Fibroblast of pulmonary artery (primary cell): ENCODE results near the gene CENPN.
A peak's percentile ranks its signal among the peaks of the same experiment; 100 is the strongest.

Experiments
- DNase-seq: peaks from one replicate; pipeline ENCODE4 v3.0.0-alpha.2; 2010; ENCODE audit warnings: low read depth
- H3K4me3 ChIP-seq: replicated peaks from 2 replicates; pipeline ENCODE4 v1.5.1; 2011; ENCODE audit warnings: low read depth, mild to moderate bottlenecking, control low read depth, low read length, moderate library complexity
- TF ChIP-seq, protein P1 (sequence below): IDR thresholded peaks from 2 replicates; pipeline ENCODE4 v1.5.1; 2011; ENCODE audit warnings: mild to moderate bottlenecking, control low read depth, low read length, inconsistent platforms; ENCODE audit errors: missing control alignments

Gene CENPN

GRCh38 chr16:80969114-80969484 is 37.9 kb upstream of the CENPN start:
- DNase-seq, result no peak
- H3K4me3 ChIP-seq, result no peak overlapping the region
- TF ChIP-seq, protein P1, sequence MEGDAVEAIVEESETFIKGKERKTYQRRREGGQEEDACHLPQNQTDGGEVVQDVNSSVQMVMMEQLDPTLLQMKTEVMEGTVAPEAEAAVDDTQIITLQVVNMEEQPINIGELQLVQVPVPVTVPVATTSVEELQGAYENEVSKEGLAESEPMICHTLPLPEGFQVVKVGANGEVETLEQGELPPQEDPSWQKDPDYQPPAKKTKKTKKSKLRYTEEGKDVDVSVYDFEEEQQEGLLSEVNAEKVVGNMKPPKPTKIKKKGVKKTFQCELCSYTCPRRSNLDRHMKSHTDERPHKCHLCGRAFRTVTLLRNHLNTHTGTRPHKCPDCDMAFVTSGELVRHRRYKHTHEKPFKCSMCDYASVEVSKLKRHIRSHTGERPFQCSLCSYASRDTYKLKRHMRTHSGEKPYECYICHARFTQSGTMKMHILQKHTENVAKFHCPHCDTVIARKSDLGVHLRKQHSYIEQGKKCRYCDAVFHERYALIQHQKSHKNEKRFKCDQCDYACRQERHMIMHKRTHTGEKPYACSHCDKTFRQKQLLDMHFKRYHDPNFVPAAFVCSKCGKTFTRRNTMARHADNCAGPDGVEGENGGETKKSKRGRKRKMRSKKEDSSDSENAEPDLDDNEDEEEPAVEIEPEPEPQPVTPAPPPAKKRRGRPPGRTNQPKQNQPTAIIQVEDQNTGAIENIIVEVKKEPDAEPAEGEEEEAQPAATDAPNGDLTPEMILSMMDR, result no peak

DNA sequence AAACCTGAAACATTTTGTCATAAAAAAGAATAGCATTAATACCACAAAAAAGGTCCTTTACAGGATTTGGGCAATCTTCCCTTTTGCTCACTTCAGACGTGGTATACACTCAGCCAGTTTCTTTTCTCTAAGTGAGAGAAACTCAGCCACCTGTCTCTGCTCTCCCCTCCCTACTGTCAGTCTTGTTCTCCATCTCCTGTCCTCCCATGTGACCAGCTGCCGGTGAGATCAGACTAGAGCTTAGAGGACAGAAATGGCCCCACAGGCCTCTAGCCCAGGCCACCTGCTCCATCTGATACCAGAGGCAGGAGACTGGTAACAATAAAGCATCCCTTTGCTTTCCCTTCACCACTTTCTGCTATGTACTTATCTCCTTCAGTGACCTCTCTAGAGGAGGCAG is 35.2 kb upstream of the CENPN start:
- DNase-seq, result no peak
- TF ChIP-seq, protein P1, result no peak
- no peak overlapping the region for H3K4me3 ChIP-seq

- TF ChIP-seq, protein P1, result no peak
- no peak overlapping the region for H3K4me3 ChIP-seq
- DNase-seq, result no peak
Observed at GRCh38 chr16:80972611-80973010, 34.4 kb upstream of the CENPN start.

DNA sequence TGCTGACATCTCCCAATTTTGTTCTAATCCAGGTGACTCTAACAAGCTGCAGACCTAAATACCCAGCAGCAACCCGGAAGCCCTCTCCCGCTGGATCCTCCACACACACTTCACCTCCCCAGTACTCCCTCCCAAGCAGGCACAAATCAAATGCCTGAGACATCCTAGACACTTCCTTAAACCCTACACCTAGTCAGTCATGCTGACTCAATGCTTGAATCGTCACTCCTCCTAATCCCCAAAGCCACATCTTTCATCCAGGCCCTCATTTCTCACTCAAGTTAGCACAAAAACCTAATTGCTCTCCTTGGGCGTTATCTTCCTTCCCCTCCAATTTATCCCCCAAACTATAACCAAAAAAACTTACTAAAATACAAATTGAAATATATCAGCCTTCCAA is 33.0 kb upstream of the CENPN start:
- H3K4me3 ChIP-seq, result no peak overlapping the region
- no peak for DNase-seq
- TF ChIP-seq, protein P1, result no peak

DNA sequence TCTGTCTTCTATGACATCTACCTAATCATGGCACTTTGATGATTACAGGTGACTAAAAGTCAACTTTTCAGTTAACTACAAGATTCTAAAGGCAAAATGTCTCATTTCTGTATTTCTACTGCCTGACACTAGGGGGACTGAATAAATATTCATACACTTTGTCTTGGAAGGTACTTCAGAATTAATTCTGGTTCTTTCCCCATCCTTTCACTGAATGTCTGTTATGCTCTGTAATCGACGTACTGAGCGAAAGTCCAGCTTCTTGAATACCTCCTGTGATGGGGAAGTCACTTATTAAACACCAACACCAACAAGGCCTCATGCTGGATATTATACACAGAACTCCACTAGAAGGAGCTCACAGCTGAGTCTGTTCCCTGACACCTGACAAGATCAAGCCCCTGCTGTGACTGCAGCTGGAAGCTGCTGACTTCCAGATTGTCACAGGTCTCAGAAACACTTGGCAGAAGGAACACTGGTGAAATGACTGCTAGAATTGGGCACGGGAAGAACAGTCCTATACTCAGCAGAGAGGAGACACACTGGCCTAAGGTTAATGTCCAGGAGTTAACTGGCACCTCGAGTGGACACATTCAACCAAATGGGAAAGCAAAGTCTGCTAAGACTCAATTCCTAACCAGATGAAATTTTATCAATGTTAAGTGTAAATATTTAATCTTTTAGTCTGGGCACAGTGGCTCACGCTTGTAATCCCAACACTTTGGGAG is 32.2 kb upstream of the CENPN start:
- TF ChIP-seq, protein P1, result peak; percentile 52
- DNase-seq, result peak; percentile 15
- no peak overlapping the region for H3K4me3 ChIP-seq

DNA sequence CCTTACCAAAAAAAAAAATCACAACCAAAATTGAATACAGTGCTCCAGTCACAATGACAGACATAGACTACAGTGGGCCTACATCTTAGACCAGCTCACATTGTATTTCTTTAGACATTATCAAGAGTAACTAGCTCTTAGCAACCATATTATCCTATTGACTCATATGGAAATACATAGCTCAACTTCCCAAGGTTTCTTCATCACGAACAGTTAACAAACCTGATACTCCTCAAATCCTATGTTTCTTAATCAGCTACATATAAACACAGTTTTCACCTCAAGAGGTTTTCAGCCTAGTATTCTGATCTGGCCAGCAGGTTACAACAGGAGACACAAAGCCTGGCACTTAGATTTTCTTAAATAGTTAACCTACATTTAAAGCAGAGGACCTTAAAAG is 30.1 kb upstream of the CENPN start:
- TF ChIP-seq, protein P1, result no peak
- DNase-seq, result no peak
- H3K4me3 ChIP-seq, result no peak overlapping the region

DNA sequence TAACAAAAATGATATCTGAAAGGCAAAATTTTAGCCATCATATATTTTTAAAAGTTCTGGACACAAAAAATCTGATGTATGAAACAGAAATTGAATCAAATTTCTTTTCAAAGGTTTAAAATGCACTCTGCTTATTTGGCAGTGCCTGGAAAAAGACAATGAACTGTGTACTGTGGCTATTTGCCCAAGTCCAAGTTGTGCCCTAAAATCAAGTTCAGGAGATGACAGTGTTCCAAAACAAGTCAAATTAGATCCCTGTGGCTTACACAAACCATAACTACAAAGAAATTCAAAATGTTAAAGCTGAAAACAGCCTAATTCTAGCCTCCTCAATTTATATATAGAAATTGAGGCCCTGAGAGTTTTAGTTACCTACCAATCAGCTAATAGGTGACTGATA is 25.9 kb upstream of the CENPN start:
- TF ChIP-seq, protein P1, result no peak
- DNase-seq, result no peak
- H3K4me3 ChIP-seq, result no peak overlapping the region
